Stimulated activated CD4-positive, alpha-beta T cell treated with anti-CD3 and anti-CD28 coated beads, TNF-alpha, amount 100 ng/mL, for 1 hour (primary cell): ENCODE measurements around the gene GORASP2.
A peak's percentile ranks its signal among the peaks of the same experiment; 100 is the strongest.

Experiments
- DNase-seq, 3 donors: peaks; one replicate each; pipeline ENCODE4 v3.0.0-alpha.2; 2020; ENCODE audit warnings: low read depth in 3 of 3, low spot score in 1 of 3

GORASP2 gene

GRCh38 chr2:170965446-170966225 is 36.6 kb downstream of the GORASP2 start:
- DNase-seq, result no peak

DNA sequence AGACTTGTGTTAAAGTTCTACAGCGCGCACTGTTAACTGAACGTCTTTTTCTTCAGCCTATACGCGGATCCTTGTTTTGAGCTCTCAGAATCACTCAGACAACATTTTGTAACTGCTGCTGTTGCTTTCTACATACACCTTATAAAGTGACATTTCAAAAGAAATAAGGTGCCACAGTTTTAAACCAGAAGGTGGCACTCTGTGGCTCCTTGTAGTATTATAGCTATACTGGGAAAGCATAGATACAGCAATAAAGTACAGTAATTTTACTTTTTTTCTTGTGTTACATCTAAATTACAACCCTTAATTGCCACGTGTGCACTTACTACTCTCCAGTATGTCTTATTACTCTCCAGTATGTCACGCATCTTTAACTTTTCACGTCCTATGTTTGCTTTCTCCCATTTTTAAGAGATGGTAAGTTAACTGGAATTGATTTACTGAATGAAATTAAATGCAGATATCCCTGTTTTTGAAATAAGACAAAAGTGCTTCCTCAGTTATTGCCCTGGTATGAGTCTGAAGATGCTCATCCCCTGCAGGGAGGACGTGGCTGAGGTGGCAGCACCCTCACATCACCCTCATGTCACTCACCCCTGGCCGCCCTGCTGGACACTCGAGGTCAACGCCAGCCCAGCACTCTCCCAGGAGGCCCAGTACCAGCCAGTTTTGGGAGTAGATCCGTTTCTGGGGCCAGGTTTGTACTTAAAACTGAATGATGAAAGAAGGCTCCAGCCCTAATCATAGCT is 37.8 kb downstream of the GORASP2 start:
- DNase-seq, result no peak

DNA sequence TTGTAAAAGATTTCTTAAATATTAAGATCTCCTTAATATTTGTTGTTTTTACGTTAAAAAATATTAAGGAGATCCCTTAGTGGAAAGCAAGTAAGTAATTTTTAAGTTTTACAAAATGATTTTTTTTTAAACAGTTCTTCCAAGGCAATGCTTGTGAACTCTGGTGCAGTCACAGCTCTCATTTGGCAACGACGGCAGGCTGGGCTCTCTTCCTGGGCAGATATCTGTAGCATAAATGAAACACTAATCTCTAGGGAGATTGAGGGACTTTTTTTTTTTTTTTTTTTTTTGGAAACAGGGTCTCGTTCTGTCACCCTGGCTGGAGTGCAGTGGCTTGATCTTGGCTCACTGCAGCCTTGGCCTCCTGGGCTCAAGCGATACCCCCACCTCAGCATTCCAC is 38.5 kb downstream of the GORASP2 start:
- no peak for DNase-seq

DNA sequence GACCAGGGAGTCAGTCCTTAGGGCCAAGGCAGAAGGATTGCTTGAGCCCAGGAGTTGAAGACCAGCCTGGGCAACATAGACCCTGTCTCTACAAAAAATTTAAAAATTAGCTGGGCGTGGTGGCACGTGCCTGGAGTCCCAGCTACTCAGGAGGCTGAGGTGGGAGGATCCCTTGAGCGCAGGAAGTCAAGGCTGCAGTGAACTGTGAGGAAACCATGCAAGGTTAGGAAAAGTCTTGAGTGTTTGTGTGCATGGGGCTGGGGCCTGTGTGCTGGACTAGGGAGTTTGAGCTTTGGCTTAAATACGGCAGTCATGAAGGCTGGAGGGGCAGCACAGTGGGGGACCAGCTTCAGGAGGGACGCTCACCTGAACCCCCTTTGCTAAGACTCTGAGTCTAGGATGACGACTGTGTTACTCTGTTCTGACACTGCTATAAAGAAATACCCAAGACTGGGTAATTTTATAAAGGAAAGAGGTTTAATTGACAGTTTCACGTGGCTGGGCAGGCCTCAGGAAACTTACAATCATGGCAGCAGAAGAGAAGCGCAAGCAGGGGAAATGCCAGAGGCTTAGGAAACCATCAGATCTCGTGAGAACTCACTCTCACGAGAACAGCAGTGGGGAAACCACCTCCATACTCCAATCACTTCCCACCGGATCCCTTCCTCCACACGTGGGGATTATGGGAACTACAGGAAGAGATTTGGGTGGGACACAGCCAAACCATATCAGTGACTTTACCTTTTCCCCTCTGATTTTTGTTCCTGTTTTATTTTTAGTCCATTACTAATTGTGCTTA is 39.4 kb downstream of the GORASP2 start:
- no peak for DNase-seq

DNA sequence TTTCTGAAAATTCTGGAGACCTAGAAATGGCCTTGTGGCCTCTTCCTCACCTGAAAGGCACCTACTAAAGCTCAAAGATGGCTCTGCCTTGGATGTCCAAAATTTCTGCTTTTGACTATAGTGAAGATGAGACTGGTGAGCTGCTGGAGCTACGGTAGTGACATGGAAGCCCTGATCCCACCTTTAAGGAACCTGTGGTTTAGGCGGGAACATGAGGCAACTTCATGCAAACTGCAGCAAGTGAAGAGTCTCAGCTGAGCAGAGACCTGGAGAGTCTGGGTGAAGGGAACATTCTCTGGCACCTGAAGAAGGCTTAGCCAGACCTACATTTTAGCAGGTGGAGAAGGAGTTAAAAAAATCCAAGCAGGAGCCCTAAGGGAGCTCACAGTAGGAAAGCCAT is 40.0 kb downstream of the GORASP2 start:
- DNase-seq, result no peak

DNA sequence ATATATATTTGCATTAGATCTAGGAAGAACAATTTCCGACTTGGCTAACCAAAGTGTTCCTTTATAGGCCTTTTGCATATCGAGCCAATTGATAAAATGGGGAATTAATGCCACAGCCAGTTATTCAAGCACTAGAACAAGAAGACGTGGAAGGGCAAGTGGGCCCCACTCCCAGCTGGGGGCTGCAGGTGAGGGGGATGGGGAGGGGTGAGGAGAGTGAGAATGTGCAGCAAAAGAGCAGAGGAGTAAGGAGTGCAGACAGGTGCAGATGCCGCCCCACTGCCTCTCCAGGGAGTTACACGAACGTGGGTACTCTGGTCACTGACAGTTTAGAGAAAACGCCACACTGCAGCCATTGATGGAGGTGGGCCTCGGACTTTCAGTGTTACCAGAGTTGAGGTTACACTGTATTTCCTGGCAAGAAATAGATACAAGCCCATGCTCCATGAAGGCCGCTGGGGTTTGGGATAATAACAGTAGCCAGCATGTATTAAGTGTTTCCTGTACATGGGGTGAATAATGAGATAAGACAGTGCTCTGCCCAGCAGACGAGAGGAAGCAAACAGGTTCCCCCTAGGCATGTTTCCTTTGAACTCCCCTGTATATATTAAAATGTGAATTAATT is 40.9 kb downstream of the GORASP2 start:
- DNase-seq, result no peak

GRCh38 chr2:170971071-170971470 is 42.0 kb downstream of the GORASP2 start:
- DNase-seq, result no peak

- DNase-seq, result no peak
Measured at GRCh38 chr2:170972296-170973224, 43.5 kb downstream of the GORASP2 start.

- no peak for DNase-seq
Measured at GRCh38 chr2:170973225-170973491, 44.1 kb downstream of the GORASP2 start.

DNA sequence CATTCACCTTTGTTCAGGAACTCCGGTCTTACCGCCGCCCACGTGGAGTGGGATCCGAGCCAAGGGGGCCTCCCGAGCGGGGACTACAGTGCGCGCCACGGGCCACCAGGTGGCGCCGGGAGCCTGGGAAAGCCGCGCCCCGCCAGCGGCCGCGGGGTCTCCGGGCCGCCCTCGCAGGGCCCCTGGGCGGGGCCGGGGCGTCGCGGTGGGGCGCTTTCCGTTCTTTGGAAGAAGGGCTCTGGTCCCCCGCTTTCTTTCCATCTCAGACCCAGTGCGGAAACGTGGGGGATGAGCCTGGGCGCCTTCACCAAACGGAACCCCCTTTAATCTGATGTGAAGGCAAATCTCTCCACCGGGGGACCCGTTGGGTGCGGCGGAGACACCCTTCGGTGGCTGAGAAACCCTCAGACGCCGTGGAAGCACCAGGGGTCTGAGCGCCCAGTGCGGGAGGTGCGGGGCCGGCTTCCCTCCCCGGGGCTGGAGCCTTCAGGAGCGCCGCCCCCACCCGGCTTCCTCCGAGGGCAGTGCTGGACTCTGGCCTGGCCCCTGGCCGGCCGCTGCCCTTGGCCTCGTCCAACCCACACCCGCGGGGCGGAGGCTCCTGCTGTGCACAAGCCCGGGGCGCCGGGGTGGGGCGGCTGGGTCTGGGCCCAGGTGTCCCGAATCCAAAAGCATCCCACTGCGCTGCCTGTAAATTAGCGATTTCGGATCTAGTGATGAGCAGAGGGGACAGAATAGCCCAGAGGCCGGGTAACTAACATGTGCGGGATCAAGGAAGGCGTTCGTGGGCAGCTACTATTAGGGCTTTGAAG is 44.6 kb downstream of the GORASP2 start:
- DNase-seq, result peak; percentile 59 to 90 (median 76)

- DNase-seq, result no peak
Measured at GRCh38 chr2:170974304-170974993, 45.4 kb downstream of the GORASP2 start.

- no peak for DNase-seq
Measured at GRCh38 chr2:170975127-170975942, 46.3 kb downstream of the GORASP2 start.

DNA sequence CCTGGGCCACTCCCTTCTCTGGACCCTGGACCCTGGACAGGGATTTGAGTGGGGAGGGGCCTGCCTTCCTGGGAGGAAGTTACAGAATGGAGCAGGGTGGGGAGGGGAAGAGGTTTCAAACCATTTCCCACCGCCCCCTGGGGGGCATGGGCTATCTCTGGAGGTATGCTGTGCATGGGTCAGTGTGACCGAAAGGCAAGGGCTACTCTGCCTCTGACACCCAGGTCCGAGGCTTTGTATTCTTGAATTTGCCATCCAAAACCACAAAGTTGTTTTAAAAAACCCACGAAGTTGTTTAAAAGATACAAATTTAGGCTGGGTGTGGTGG is 46.9 kb downstream of the GORASP2 start:
- no peak for DNase-seq

GRCh38 chr2:170984079-170984478 is 55.0 kb downstream of the GORASP2 start:
- no peak for DNase-seq

- no peak for DNase-seq
Measured at GRCh38 chr2:170985407-170985806, 56.4 kb downstream of the GORASP2 start.

GRCh38 chr2:170986566-170987258 is 57.7 kb downstream of the GORASP2 start:
- no peak for DNase-seq

- no peak for DNase-seq
Measured at GRCh38 chr2:170991398-170992182, 62.5 kb downstream of the GORASP2 start.
